Measurements from ENCODE around the gene LIX1.
"Not testable (repeated sequence)": the region's sequence is repeated elsewhere in the genome, so short reads cannot be mapped to it uniquely, and the experiment has no call there.

Gene LIX1

GRCh38 chr5:97142521-97143254, at the start of gene LIX1:
Gene LIX1 (minus strand): TSS chr5:97142611. CDS start chr5:97142576, 35 bp downstream.
- DNase-seq (ENCODE audit: low read depth), result peak; percentile 3

DNA sequence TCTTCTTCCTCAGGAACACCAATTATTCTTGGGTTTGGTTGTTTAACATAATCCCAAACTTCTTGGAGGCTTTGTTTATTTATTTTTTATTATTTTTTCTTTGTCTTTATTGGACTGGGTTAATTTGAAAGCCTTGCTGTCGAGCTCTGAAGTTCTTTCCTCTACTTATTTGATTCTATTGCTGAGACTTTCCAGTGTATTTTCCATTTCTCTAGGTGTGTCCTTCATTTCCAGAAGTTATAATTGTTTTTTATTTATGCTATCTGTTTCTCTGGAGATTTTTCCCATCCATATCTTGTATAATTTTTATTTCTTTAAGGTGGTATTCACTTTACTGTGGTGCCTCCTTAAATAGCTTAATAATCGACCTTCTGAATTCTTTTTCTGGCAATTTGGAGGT, 49.5 kb upstream of the LIX1 start:
- DNase-seq (ENCODE audit: low read depth), result no peak

DNA sequence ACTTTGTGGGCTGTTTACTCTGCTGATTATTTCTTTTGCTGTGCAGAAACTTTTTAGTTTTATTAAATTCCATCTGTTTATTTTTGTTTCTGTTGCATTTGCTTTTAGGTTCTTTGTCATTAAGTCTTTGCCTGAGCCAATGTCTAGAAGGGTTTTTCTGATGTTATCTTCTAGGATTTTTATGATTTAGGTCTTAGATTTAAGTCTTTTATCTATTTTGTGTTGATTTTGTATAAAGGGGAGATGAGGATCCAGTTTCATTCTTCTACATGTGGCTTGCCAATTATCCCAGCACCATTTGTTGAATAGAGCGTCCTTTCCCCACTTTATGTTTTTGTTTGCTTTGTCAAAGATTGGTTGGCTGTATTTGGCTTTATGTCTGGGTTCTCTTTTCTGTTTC, 47.1 kb upstream of the LIX1 start:
- not testable (repeated sequence) for DNase-seq (ENCODE audit: low read depth)

DNA sequence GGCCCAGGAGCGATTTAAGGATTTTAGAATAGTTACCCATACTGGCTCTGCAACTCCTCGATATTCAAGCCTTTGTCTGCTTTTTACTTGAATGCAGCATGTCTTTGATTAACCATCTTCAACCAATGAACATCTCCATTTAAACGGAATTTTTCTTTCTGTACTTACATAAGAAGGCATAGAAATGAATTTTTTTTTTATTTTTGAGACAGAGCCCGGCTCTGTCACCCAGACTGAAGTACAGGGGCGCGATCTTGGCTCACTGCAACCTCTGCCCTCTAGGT, 41.5 kb upstream of the LIX1 start:
- DNase-seq (ENCODE audit: low read depth), result no peak

DNA sequence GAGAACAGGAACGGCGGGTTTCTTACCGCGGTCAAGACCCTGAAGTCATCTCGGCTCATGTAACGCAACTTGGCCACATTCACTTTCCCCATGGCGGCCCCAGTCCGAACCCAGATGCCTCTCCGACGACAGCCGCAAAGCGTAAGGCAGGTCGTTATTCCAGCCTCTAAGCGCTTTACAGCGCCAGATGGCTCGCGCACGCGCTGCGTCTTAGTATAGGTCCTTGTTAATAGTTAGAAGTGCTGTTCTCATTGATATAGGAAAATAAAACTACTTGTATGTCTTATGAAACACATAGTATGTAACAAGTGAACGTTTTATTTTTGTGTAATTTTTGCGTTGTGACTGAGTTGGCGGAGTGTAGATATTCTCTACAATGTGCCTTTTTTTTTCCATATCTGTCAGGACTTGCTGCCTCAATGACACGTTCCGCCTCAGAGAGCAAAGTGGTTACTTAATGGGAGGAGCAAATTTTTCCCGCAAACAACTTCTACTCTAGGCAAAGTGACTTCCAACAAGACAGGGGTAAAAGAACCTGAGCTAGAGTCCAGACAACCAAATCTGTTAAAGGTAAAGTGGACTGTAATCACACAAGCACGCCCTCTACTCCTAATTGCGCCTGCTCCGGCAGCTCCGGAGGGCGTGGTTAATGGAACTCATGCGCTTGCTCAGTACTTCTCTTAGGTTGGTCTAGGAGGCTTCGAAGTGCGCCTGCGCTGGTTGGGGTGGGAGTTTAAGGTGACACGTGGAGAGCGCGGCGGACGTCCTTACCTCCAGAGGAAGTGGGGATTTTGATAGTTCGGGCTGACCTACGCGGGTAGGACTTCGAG, 40.9 kb upstream of the LIX1 start, which contains the start of gene RIOK2:
Gene RIOK2, minus strand, starts transcription at position 148 of the 830 bp plus-strand sequence. Its CDS starts 56 bp downstream, at position 92.
- DNase-seq (ENCODE audit: low read depth), result peak; percentile 87

GRCh38 chr5:97182571-97183099, 40.2 kb upstream of the LIX1 start:
- DNase-seq (ENCODE audit: low read depth), result no peak

DNA sequence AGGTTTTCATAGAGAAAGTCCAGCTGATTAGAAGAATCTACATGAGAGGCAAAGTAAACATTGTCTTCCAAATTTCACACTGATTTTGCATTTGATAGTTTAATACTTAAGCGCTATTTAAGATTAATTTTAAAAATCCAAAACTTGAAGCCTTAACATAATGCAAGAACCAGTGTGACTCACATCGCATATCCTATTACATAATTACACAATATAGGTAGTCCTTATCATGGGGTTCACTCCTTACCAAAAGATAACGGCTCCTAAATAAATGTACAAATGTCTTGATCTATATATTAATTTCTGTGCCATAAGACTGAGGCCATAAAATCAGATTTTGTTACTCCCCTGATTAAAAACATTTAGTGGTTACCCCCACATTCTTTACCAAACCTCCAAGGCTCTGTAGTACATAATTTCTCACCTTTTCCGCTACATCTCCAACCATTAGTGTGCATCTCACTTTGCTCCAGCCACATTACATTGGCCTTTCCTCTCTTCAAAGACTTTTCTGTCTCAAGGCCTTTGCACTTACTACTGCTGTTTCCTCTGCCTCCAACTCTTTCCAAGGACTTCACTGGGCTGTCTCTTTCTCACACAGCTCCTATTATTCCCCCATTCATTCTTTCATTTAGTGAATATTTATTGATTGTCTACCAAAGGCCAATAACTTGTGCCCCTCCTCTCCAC, 39.6 kb upstream of the LIX1 start:
- DNase-seq (ENCODE audit: low read depth), result no peak

DNA sequence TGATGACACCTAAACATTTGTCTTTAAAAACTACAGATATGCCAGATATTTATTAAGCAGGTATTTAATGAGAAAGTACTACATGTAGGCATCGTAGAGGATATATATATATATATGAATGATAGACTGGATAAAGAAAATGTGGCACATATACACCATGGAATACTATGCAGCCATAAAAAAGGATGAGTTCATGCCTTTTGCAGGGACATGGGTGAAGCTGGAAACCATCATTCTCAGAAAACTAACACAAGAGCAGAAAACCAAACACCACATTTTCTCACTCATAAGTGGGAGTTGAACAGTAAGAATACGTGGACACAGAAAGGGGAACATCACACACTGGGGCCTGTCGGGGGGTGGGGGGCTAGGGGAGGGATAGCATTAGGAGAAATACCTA, 37.0 kb upstream of the LIX1 start:
- not testable (repeated sequence) for DNase-seq (ENCODE audit: low read depth)

GRCh38 chr5:97172227-97172626, 29.8 kb upstream of the LIX1 start:
- DNase-seq (ENCODE audit: low read depth), result no peak

- no peak for DNase-seq (ENCODE audit: low read depth)
These were observed 29.3 kb upstream of the LIX1 start for GRCh38 chr5:97171703-97172102.

DNA sequence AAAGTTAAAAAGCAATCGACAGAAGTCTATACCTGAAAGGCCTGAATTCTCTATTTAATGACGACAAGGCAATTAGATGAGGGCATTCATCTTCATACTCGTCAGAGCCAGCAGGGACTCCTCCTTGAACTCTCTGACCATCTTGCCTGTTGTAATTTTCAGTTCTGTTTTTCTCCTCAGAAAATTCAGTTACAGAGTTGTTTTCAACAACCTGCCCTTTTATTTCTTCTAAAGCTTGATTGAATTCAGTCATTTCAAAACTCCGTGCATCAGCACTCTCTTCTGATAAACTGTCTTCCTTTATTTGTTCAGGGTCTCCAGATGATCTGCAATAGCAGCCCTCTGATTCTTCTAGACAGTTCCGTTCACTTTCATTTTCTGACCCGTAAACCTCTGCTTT, 25.0 kb upstream of the LIX1 start:
- no peak for DNase-seq (ENCODE audit: low read depth)

- no peak for DNase-seq (ENCODE audit: low read depth)
These were observed 23.3 kb upstream of the LIX1 start for GRCh38 chr5:97165726-97166125.

DNA sequence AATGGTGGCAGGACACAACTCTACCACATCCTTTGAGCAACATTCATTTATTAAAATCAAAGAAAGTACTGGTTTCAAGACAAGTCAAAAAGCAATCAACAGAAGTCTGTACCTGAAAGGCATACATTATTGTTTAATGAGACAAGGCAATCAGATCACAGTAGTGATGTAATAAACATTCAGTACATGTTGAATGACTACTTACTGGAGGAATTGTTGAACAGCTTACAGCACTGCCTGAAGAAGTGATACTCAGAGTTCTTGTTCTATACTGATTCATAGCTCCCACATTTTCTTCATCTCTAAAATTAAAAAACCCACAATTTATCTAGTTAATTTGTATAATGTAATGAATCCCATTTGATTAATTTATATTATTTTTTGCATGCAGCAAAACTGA, 22.4 kb upstream of the LIX1 start:
- no peak for DNase-seq (ENCODE audit: low read depth)

GRCh38 chr5:97163790-97164285, 21.4 kb upstream of the LIX1 start:
- DNase-seq (ENCODE audit: low read depth), result no peak

GRCh38 chr5:97163360-97163764, 21.0 kb upstream of the LIX1 start:
- no peak for DNase-seq (ENCODE audit: low read depth)

- DNase-seq (ENCODE audit: low read depth), result no peak
These were observed 19.6 kb upstream of the LIX1 start for GRCh38 chr5:97162045-97162444.

DNA sequence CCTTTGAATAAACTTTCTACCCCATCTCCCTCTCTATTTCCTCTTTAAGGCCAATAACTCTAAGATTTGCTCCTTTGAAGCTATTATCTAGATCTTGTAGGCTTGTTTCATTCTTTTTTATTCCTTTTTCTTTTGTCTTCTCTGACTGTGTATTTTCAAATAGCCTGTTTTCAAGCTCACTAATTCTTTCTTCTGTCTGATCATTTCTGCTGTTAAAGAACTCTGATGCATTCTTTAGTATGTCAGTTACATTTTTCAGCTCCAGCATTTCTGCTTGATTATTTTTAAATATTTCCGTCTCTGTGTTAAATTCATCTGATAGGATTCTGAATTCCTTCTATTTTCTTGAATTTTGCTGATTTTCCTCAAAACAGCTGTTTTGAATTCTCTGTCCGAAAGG, 15.3 kb upstream of the LIX1 start:
- DNase-seq (ENCODE audit: low read depth), result no peak

- DNase-seq (ENCODE audit: low read depth), result no peak
These were observed 9.0 kb upstream of the LIX1 start for GRCh38 chr5:97151370-97151769.

DNA sequence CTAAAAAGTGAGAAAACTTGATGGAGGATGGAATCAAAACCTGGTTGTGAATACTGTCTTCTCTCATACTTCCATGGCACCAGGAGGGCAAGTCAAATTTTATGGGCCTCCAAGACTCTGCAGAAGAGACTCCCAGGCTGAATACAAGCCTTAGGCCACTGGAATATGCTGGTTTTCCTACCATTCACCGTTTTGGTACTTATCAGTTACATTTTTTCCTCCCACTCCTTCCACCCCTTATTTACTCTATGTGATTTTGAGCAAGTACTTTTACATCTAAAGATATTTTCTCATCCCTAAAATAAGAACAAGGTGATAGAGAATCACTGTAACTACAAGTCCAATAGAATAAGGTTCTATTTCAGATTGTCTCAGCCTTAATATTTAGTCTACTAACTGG, 8.0 kb upstream of the LIX1 start:
- no peak for DNase-seq (ENCODE audit: low read depth)

DNA sequence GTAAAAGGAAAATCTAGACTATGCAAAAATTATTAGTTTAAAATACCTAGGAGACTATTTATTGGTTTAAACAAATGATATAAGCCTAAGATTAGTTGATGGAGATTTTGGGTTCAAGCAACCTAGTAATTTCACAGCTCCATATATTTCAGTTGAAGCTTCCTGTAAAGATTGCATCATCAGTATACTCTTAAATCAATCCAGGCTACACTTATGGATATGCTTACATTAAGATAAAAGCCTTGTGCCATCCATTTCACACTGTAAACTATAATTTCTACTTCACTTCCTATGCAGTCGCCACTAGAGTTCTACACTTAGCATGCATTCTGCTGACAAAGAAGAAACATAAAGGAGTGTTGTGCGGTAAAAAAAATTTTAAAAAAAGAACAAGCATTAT, 7.3 kb upstream of the LIX1 start:
- no peak for DNase-seq (ENCODE audit: low read depth)

GRCh38 chr5:97148288-97148687, 5.9 kb upstream of the LIX1 start:
- DNase-seq (ENCODE audit: low read depth), result no peak

GRCh38 chr5:97143704-97144103, 1.3 kb upstream of the LIX1 start:
- no peak for DNase-seq (ENCODE audit: low read depth)

- DNase-seq (ENCODE audit: low read depth), result no peak
These were observed 872 bp downstream of the LIX1 start for GRCh38 chr5:97141539-97141938.
